ENCODE results near the gene DNAI1. TPM values are rescaled to one million over a fixed set of nuclear protein-coding genes. Genes with fewer than 3 reads are reported as not detected.

DNAI1 gene
- total RNA-seq, 6 experiments from 2014 or later, result not detected

DNA sequence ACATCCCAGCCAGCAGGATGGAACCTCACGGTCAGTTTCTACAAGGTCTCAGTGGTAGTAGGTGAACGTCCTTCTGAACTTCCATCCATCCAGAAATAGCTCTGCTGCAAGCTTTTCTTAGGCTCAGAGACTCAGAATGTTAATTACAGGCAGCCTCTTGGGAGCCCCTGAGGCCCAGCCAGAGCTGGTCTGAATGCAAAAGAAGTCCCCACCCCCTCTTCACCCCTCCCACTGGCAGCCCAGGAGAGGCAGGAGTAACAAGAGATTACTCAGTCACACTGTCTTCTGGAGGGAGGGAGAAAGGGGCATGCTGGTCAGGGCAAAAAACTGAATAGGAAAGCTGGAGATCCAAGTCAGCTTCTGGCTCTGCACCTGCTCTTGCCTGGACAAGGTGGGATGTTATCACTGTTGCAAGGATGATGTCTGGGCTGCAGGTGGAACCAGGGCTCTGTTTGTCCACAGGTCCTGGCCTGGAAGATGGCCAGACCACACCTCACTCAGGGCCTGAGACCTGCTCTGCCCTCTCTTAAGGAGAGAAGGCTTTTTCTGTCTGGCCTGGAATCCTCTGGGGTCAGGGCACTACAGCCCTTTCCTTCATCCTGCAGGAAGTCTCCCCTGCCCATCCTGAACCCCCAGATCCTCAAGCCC, 55.1 kb downstream of the DNAI1 start:
- Mint-ChIP-seq H3K36me3 (ENCODE audit: low read depth) (no peaks in the 10 kb centered on the region), H3K4me1 (ENCODE audit: low read depth) (no peaks in the 10 kb centered on the region), H3K27me3 (ENCODE audit: insufficient read depth) (peaks cover 49% of the 10 kb centered on the region), H3K4me3 (no peak overlapping the region), H3K27ac (no peak overlapping the region), H3K9me3 (no peaks in the 10 kb centered on the region)
- TF ChIP-seq, protein P1, sequence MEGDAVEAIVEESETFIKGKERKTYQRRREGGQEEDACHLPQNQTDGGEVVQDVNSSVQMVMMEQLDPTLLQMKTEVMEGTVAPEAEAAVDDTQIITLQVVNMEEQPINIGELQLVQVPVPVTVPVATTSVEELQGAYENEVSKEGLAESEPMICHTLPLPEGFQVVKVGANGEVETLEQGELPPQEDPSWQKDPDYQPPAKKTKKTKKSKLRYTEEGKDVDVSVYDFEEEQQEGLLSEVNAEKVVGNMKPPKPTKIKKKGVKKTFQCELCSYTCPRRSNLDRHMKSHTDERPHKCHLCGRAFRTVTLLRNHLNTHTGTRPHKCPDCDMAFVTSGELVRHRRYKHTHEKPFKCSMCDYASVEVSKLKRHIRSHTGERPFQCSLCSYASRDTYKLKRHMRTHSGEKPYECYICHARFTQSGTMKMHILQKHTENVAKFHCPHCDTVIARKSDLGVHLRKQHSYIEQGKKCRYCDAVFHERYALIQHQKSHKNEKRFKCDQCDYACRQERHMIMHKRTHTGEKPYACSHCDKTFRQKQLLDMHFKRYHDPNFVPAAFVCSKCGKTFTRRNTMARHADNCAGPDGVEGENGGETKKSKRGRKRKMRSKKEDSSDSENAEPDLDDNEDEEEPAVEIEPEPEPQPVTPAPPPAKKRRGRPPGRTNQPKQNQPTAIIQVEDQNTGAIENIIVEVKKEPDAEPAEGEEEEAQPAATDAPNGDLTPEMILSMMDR (IDR thresholded peaks at IDR 0.05), result no peak
- no peak for DNase-seq

DNA sequence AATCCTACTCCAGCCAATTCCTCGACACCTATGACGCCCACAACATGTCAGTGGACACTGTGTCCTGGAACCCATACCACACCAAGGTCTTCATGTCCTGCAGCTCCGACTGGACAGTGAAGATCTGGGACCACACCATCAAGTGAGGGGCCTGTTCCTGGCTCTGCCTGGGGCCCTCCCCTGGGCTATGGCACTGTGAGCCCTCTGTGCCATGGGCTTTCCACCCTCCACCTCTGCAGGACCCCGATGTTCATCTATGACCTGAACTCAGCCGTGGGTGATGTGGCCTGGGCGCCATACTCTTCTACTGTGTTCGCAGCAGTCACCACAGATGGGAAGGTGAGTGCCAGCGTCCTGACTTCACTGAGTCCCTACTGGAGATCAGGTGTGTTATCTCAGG, 55.8 kb downstream of the DNAI1 start:
- Mint-ChIP-seq H3K27ac (no peak overlapping the region), H3K9me3 (no peaks in the 10 kb centered on the region), H3K4me1 (ENCODE audit: low read depth) (no peaks in the 10 kb centered on the region), H3K27me3 (ENCODE audit: insufficient read depth) (peaks cover 55% of the 10 kb centered on the region), H3K4me3 (no peak overlapping the region), H3K36me3 (ENCODE audit: low read depth) (no peaks in the 10 kb centered on the region)
- TF ChIP-seq, protein P1 (IDR thresholded peaks at IDR 0.05), result no peak
- no peak for DNase-seq

DNA sequence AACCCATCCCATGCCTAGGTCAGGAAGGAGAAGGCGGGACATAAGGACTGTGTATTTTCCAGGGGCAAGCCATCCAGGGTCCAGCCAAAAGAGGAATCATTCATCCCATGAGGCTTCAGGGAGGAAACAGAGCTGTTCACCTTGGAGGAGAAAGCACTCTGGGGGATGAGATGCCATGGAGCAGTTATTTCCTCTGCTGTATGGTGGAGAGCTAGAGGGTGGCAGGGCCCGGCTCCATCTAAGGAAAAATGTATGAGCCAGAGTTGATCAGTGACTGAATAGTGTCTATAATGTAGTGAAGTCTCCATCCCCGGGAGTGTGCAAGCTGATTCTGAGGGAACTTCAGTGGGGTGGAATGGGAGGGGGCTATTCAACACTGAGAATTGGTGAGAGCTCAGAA, 56.2 kb downstream of the DNAI1 start:
- no peak overlapping the region for H3K4me3 Mint-ChIP-seq
- H3K27ac Mint-ChIP-seq, result no peak overlapping the region

DNA sequence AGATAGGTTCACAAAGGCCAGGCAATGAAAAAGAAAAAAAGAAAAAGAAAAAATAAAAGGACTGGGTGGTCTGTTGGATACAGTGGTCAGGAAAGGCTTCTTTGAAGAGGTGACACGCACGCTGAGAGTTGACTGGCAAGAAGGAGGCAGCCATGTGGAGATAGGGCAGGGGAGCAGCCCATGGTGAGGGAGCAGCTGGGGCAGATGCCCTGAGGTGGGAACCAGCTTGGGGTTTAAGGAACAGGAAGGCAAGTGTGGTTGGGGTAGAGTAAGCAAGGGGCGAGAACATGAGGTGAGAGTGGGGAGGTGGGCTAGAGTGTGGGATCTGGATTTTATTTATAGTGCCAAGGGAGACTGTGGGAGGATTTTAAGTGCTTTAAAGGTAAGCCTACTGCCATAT, 57.4 kb downstream of the DNAI1 start:
- Mint-ChIP-seq H3K4me3 (no peak overlapping the region), H3K9me3 (no peaks in the 10 kb centered on the region), H3K4me1 (ENCODE audit: low read depth) (no peaks in the 10 kb centered on the region), H3K27me3 (ENCODE audit: insufficient read depth) (peaks cover 56% of the 10 kb centered on the region), H3K27ac (no peak overlapping the region), H3K36me3 (ENCODE audit: low read depth) (no peaks in the 10 kb centered on the region)
- no peak for DNase-seq
- TF ChIP-seq, protein P1 (IDR thresholded peaks at IDR 0.05), result no peak

More for the DNA sequence above, 56.2 kb downstream of the DNAI1 start:
- H3K36me3 Mint-ChIP-seq (ENCODE audit: low read depth), result no peaks in the 10 kb centered on the region
- no peaks in the 10 kb centered on the region for H3K9me3 Mint-ChIP-seq
- no peak for DNase-seq
- no peaks in the 10 kb centered on the region for H3K4me1 Mint-ChIP-seq (ENCODE audit: low read depth)
- TF ChIP-seq, protein P1 (IDR thresholded peaks at IDR 0.05), result no peak
- H3K27me3 Mint-ChIP-seq (ENCODE audit: insufficient read depth), result peaks cover 52% of the 10 kb centered on the region

DNA sequence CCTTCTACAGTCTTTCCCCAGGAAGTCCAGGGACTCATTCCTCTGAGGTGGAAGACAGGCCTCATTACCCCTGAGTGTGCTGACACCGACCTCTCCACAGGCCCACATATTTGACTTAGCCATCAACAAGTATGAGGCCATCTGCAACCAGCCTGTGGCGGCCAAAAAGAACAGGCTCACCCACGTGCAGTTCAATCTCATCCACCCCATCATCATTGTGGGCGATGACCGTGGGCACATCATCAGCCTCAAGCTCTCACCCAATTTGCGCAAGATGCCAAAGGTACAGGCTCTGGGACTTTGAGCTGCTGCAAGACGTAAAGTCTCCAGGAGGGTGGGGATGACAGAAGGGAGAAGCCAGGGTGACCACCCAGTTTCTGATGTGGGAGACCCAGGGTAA, 58.6 kb downstream of the DNAI1 start:
- peaks cover 50% of the 10 kb centered on the region for H3K27me3 Mint-ChIP-seq (ENCODE audit: insufficient read depth)

More for the DNA sequence above, 58.6 kb downstream of the DNAI1 start:
- Mint-ChIP-seq H3K36me3 (ENCODE audit: low read depth) (no peaks in the 10 kb centered on the region), H3K27ac (no peak overlapping the region), H3K4me1 (ENCODE audit: low read depth) (peaks cover under 1% of the 10 kb centered on the region), H3K9me3 (no peaks in the 10 kb centered on the region), H3K4me3 (no peak overlapping the region)
- TF ChIP-seq, protein P1 (IDR thresholded peaks at IDR 0.05), result no peak
- DNase-seq, result no peak

All from HFFc6 (cell line).